Frontal cortex (tissue), 4 donors: ENCODE data around the gene ACOX1. TPM values are rescaled to one million over a fixed set of nuclear protein-coding genes. Genes with fewer than 3 reads are reported as not detected.
A peak's percentile ranks its signal among the peaks of the same experiment; 100 is the strongest.

ENCODE experiments used
- DNase-seq, 2 donors: peaks; one replicate each; pipeline ENCODE4 v3.0.0; 2012; ENCODE audit warnings: low spot score in 2 of 2
- FAIRE-seq: peaks from 2 replicates; lab custom pipeline; 2012; peaks lifted over from hg19 to GRCh38; lab: Jason Lieb, UNC
- total RNA-seq: library from RNA; depleted of rRNA; stranded (reverse); fragments of >200 nt; gene quantifications from one replicate; pipeline ENCODE4 v1.2.3, GENCODE V29; 2014
- donor health status: control.
- donor health status: control.
- donor health status: control.

The ACOX1 gene
- total RNA-seq, result 98.2 TPM

- FAIRE-seq (no peak), DNase-seq (peak; percentile 81 to 88)
Measured at GRCh38 chr17:75978938-75979704, at the start of gene ACOX1, which contains the start of gene TEN1. Gene ACOX1, minus strand, starts transcription at chr17:75979166. Its CDS starts 93 bp downstream, at chr17:75979073. Gene TEN1, plus strand, starts transcription at chr17:75979240. Its CDS starts 6,953 bp downstream, at chr17:75986193.

GRCh38 chr17:76027159-76027839, 48.3 kb upstream of the ACOX1 start, which contains the start of gene EVPL:
Gene EVPL, minus strand, starts transcription at chr17:76027306. Its CDS starts 108 bp downstream, at chr17:76027198.
- DNase-seq, result no peak
- FAIRE-seq, result no peak

GRCh38 chr17:76026714-76027158, 47.8 kb upstream of the ACOX1 start:
- DNase-seq (no peak), FAIRE-seq (no peak)

GRCh38 chr17:76025294-76025693, 46.3 kb upstream of the ACOX1 start:
- FAIRE-seq (no peak), DNase-seq (no peak)

GRCh38 chr17:76024353-76024752, 45.4 kb upstream of the ACOX1 start:
- no peak for DNase-seq
- no peak for FAIRE-seq

GRCh38 chr17:76023900-76024237, 44.9 kb upstream of the ACOX1 start:
- DNase-seq (no peak), FAIRE-seq (no peak)

- FAIRE-seq (no peak), DNase-seq (no peak)
Measured at GRCh38 chr17:76022973-76023899, 44.3 kb upstream of the ACOX1 start.

GRCh38 chr17:76022285-76022684, 43.3 kb upstream of the ACOX1 start:
- no peak for DNase-seq
- no peak for FAIRE-seq

GRCh38 chr17:76019833-76020467, 41.0 kb upstream of the ACOX1 start:
- FAIRE-seq (no peak), DNase-seq (no peak)

GRCh38 chr17:76018801-76019200, 39.8 kb upstream of the ACOX1 start:
- no peak for DNase-seq
- FAIRE-seq, result no peak

GRCh38 chr17:76018340-76018680, 39.3 kb upstream of the ACOX1 start:
- no peak for FAIRE-seq
- DNase-seq, result no peak

GRCh38 chr17:76017481-76018339, 38.7 kb upstream of the ACOX1 start:
- DNase-seq (no peak), FAIRE-seq (no peak)

GRCh38 chr17:76014925-76015261, 35.9 kb upstream of the ACOX1 start:
- FAIRE-seq (no peak), DNase-seq (no peak)

GRCh38 chr17:76014100-76014924, 35.3 kb upstream of the ACOX1 start:
- DNase-seq (peak; percentile 75 to 89), FAIRE-seq (no peak)

- FAIRE-seq (no peak), DNase-seq (no peak)
Measured at GRCh38 chr17:76013377-76013932, 34.5 kb upstream of the ACOX1 start.

GRCh38 chr17:76011951-76012350, 33.0 kb upstream of the ACOX1 start:
- DNase-seq (peak in 1 of 2 donors; percentile 14), FAIRE-seq (no peak)

GRCh38 chr17:76009969-76010661, 31.1 kb upstream of the ACOX1 start:
- no peak for FAIRE-seq

More at GRCh38 chr17:76009969-76010661, 31.1 kb upstream of the ACOX1 start:
- DNase-seq, result no peak
